ENCODE data around the gene COMMD9. TPM values are rescaled to one million over a fixed set of nuclear protein-coding genes. Genes with fewer than 3 reads are reported as not detected.

COMMD9 gene
- total RNA-seq (2022; extraction: Qiagen RNA extraction): 48.0 to 61.8 TPM (median 51.5 TPM) in 5 replicates

GRCh38 chr11:36289226-36289852, at the start of gene COMMD9:
Gene COMMD9 (minus strand): TSS chr11:36289424. CDS start chr11:36289412, 12 bp downstream.

GRCh38 chr11:36295926-36296325, 6.7 kb upstream of the COMMD9 start, which contains the start of gene PRR5L:
Gene PRR5L (plus strand): TSS chr11:36296288. CDS start chr11:36401122, 104,834 bp downstream.

Other genes starting within 250 kb of the COMMD9 start
- 11.4 to 15.1 TPM (median 13.2 TPM) in 5 replicates for gene PRR5L, start 6.9 kb upstream of the COMMD9 start, total RNA-seq (2022; extraction: Qiagen RNA extraction)
- 6.9 to 7.6 TPM (median 7.5 TPM) in 5 replicates for gene TRAF6, start 220.8 kb upstream of the COMMD9 start, total RNA-seq (2022; extraction: Qiagen RNA extraction)

All from A549 treated with Mapracorat at 1 μM for 4 hours (cell line).